Thyroid gland (tissue), 4 donors: ENCODE measurements around the gene FCHSD2.

Experiments used
- POLR2A ChIP-seq, 2 donors: fragments of 450-650 bp; IDR thresholded peaks; one replicate each; pipeline ENCODE4 v1.6.1; 2017; ENCODE audit warnings: antibody characterized with exemption in 2 of 2, mild to moderate bottlenecking in 2 of 2, moderate library complexity in 1 of 2
- TF ChIP-seq, protein P1 (sequence below), 6 experiments: fragments of 200-600 bp in 3 of 6; fragments of 450-650 bp in 3 of 6; sonication (generic) in 3 of 6; IDR thresholded peaks; one replicate each; pipeline ENCODE4 v1.5.1; 2016 to 2019; ENCODE audit warnings: antibody characterized with exemption in 6 of 6, mild to moderate bottlenecking in 2 of 6, inconsistent platforms in 1 of 6, moderate library complexity in 1 of 6

GRCh38 chr11:73117071-73117470, 25.0 kb downstream of the FCHSD2 start:
- TF ChIP-seq POLR2A (IDR thresholded peaks at IDR 0.05), result no peak
- TF ChIP-seq, protein P1, sequence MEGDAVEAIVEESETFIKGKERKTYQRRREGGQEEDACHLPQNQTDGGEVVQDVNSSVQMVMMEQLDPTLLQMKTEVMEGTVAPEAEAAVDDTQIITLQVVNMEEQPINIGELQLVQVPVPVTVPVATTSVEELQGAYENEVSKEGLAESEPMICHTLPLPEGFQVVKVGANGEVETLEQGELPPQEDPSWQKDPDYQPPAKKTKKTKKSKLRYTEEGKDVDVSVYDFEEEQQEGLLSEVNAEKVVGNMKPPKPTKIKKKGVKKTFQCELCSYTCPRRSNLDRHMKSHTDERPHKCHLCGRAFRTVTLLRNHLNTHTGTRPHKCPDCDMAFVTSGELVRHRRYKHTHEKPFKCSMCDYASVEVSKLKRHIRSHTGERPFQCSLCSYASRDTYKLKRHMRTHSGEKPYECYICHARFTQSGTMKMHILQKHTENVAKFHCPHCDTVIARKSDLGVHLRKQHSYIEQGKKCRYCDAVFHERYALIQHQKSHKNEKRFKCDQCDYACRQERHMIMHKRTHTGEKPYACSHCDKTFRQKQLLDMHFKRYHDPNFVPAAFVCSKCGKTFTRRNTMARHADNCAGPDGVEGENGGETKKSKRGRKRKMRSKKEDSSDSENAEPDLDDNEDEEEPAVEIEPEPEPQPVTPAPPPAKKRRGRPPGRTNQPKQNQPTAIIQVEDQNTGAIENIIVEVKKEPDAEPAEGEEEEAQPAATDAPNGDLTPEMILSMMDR (IDR thresholded peaks at IDR 0.05), result no peak
